HepG2 (cell line): ENCODE results near the gene CASKIN2. TPM values are rescaled to one million over a fixed set of nuclear protein-coding genes. Genes with fewer than 3 reads are reported as not detected.

ENCODE experiments used
- KAT8 ChIP-seq: IDR thresholded peaks from 2 replicates; pipeline ENCODE4 v1.6.1; 2016; ENCODE audit warnings: missing genetic modification reagents, missing compliant biosample characterization
- MED13 ChIP-seq: sonication (generic); formaldehyde crosslinking; IDR thresholded peaks from 2 replicates; pipeline ENCODE4 v1.5.0; 2020; ENCODE audit warnings: missing genetic modification reagents
- MLXIP ChIP-seq: sonication (generic); formaldehyde crosslinking; IDR thresholded peaks from 2 replicates; pipeline ENCODE4 v1.9.0; 2021; ENCODE audit warnings: missing genetic modification reagents, borderline replicate concordance
- NR0B2 ChIP-seq: sonication (generic); formaldehyde crosslinking; IDR thresholded peaks from 2 replicates; pipeline ENCODE4 v1.4.0; 2020; ENCODE audit warnings: mild to moderate bottlenecking, missing genetic modification reagents
- PATZ1 ChIP-seq: sonication (generic); formaldehyde crosslinking; IDR thresholded peaks from 2 replicates; pipeline ENCODE4 v1.4.0; 2020; ENCODE audit warnings: missing genetic modification reagents
- PCBP2 ChIP-seq: fragments of 200-400 bp; formaldehyde crosslinking; optimal IDR thresholded peaks from 2 replicates; pipeline ENCODE3; 2018; ENCODE audit warnings: low read length, low read depth; ENCODE audit not compliant: poor library complexity, severe bottlenecking
- RARA ChIP-seq: IDR thresholded peaks from 2 replicates; pipeline ENCODE4 v1.6.1; 2016; ENCODE audit warnings: missing genetic modification reagents, missing compliant biosample characterization
- SMAD9 ChIP-seq: sonication (generic); formaldehyde crosslinking; IDR thresholded peaks from 2 replicates; pipeline ENCODE4 v1.5.1; 2020; ENCODE audit warnings: mild to moderate bottlenecking, missing genetic modification reagents
- SMC3 ChIP-seq: IDR thresholded peaks from 2 replicates; pipeline ENCODE4 v1.6.1; 2011; ENCODE audit warnings: low read length, improper control_type of control experiment
- TARDBP ChIP-seq: sonication (generic); formaldehyde crosslinking; IDR thresholded peaks from 2 replicates; pipeline ENCODE4 v1.8.0; 2022; ENCODE audit warnings: mild to moderate bottlenecking, missing genetic modification reagents
- TBX2 ChIP-seq: sonication (generic); formaldehyde crosslinking; IDR thresholded peaks from 2 replicates; pipeline ENCODE4 v1.5.0; 2020; ENCODE audit warnings: missing genetic modification reagents, mild to moderate bottlenecking, borderline replicate concordance
- ZMYM3 ChIP-seq: sonication (generic); formaldehyde crosslinking; IDR thresholded peaks from 2 replicates; pipeline ENCODE4 v1.5.1; 2020; ENCODE audit warnings: mild to moderate bottlenecking, missing genetic modification reagents
- ZNF205 ChIP-seq: IDR thresholded peaks from 2 replicates; pipeline ENCODE4 v1.6.1; 2018; ENCODE audit warnings: missing biosample characterization, missing genetic modification reagents
- ZNF292 ChIP-seq: sonication (generic); formaldehyde crosslinking; IDR thresholded peaks from 2 replicates; pipeline ENCODE4 v1.8.1; 2022; ENCODE audit warnings: mild to moderate bottlenecking, low read depth, missing genetic modification reagents, borderline replicate concordance
- ZNF510 ChIP-seq: sonication (generic); formaldehyde crosslinking; IDR thresholded peaks from 2 replicates; pipeline ENCODE4 v1.4.0; 2020; ENCODE audit warnings: low read depth, mild to moderate bottlenecking, missing genetic modification reagents
- ZNF550 ChIP-seq: sonication (generic); formaldehyde crosslinking; IDR thresholded peaks from 2 replicates; pipeline ENCODE4 v1.4.0; 2020; ENCODE audit warnings: mild to moderate bottlenecking, missing genetic modification reagents, borderline replicate concordance
- ZNF605 ChIP-seq: sonication (generic); formaldehyde crosslinking; IDR thresholded peaks from 2 replicates; pipeline ENCODE4 v1.8.0; 2022; ENCODE audit warnings: mild to moderate bottlenecking, missing genetic modification reagents
- ZSCAN5A ChIP-seq: sonication (generic); formaldehyde crosslinking; IDR thresholded peaks from 2 replicates; pipeline ENCODE4 v1.8.0; 2022; ENCODE audit warnings: mild to moderate bottlenecking, missing genetic modification reagents, borderline replicate concordance
- polyA plus RNA-seq, 8 experiments: library from polyadenylated mRNA; depleted of rRNA in 3 of 8; stranded (reverse) in 7 of 8; unstranded in 1 of 8; fragments of >200 nt; fragmentation: Illumina TruSeq in 4 of 8; extraction: Trizol in 4 of 8; gene quantifications; 2 replicates each; pipeline versions ENCODE4 v1.2.1 to v1.2.3, GENCODE V29; 2011 to 2016; ENCODE audit warnings: low read depth in 4 of 8, missing spikeins in 1 of 8, mixed read lengths in 1 of 8; ENCODE audit not compliant: insufficient read depth in 1 of 8
- total RNA-seq, 5 experiments: library from RNA; depleted of rRNA; stranded (reverse); fragments of >200 nt; fragmentation: Illumina TruSeq; extraction: Trizol; gene quantifications; 2 replicates each; pipeline ENCODE4 v1.2.3, GENCODE V29; 2016; ENCODE audit warnings: low read depth in 1 of 5
- TF ChIP-seq, protein P1 (sequence below): sonication (generic); formaldehyde crosslinking; IDR thresholded peaks from 2 replicates; pipeline ENCODE4 v1.4.0; 2020; ENCODE audit warnings: missing genetic modification reagents; ENCODE audit errors: not compliant biosample characterization
- TF ChIP-seq, protein P2 (sequence below): fragments of 450-650 bp; IDR thresholded peaks from 2 replicates; pipeline ENCODE4 v1.6.1; 2016

The CASKIN2 gene
- total and polyA plus RNA-seq, 2 of the 13 experiments (the other 11 are each of a cell fraction or from before 2014, with no cell fraction given): 5.2 to 7.8 TPM

GRCh38 chr17:75561927-75562603, 46.7 kb upstream of the CASKIN2 start (continued):
- TF ChIP-seq ZMYM3: 0 out of 2 replicates have a peak, but pooled peaks have one; percentile 15
- TF ChIP-seq RARA (CRISPR knock-in tag): 0 out of 2 replicates have a peak, but pooled peaks have one; percentile 19
- no peak for TF ChIP-seq ZNF605
- TF ChIP-seq NR0B2 (CRISPR knock-in tag): no peak
- TF ChIP-seq ZNF205 (CRISPR knock-in tag): 0 out of 2 replicates have a peak, but pooled peaks have one; percentile 49
- no peak for TF ChIP-seq MED13 (CRISPR knock-in tag)
- no peak for TF ChIP-seq ZNF510 (CRISPR knock-in tag)
- TF ChIP-seq, protein P1, sequence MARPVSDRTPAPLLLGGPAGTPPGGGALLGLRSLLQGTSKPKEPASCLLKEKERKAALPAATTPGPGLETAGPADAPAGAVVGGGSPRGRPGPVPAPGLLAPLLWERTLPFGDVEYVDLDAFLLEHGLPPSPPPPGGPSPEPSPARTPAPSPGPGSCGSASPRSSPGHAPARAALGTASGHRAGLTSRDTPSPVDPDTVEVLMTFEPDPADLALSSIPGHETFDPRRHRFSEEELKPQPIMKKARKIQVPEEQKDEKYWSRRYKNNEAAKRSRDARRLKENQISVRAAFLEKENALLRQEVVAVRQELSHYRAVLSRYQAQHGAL (CRISPR knock-in tag): no peak
- TF ChIP-seq SMAD9 (CRISPR knock-in tag): no peak
- TF ChIP-seq TBX2 (CRISPR knock-in tag): peak; percentile 41; the same call in 1 of the 2 replicates
- no peak for TF ChIP-seq PCBP2
- no peak for TF ChIP-seq MLXIP
- TF ChIP-seq ZSCAN5A: no peak
- 0 out of 2 replicates have a peak, but pooled peaks have one; percentile 26 for TF ChIP-seq TARDBP (CRISPR knock-in tag)
- TF ChIP-seq SMC3: peak; percentile 17; the same call in 1 of the 2 replicates
- no peak for TF ChIP-seq ZNF550 (CRISPR knock-in tag)
- no peak for TF ChIP-seq ZNF292 (CRISPR knock-in tag)
- TF ChIP-seq, protein P2, sequence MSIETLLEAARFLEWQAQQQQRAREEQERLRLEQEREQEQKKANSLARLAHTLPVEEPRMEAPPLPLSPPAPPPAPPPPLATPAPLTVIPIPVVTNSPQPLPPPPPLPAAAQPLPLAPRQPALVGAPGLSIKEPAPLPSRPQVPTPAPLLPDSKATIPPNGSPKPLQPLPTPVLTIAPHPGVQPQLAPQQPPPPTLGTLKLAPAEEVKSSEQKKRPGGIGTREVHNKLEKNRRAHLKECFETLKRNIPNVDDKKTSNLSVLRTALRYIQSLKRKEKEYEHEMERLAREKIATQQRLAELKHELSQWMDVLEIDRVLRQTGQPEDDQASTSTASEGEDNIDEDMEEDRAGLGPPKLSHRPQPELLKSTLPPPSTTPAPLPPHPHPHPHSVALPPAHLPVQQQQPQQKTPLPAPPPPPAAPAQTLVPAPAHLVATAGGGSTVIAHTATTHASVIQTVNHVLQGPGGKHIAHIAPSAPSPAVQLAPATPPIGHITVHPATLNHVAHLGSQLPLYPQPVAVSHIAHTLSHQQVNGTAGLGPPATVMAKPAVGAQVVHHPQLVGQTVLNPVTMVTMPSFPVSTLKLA: no peak
- TF ChIP-seq KAT8 (CRISPR knock-in tag): no peak
- peak; percentile 8; the same call in 1 of the 2 replicates for TF ChIP-seq PATZ1
